NT2/D1 (cell line): ENCODE measurements around the gene THOC5.

Source experiments
- DNase-seq: peaks from one replicate; pipeline ENCODE4 v3.0.0-alpha.2; 2011; ENCODE audit warnings: low read depth, low spot score
- H3K27me3 ChIP-seq: 2 replicates; pipeline ENCODE4 v1.6.0; 2011; ENCODE audit warnings: mild to moderate bottlenecking; ENCODE audit not compliant: insufficient read length, insufficient read depth
- H3K36me3 ChIP-seq: 2 replicates; pipeline ENCODE4 v1.6.1; 2011; ENCODE audit warnings: mild to moderate bottlenecking, low read length, mixed read lengths; ENCODE audit not compliant: insufficient read depth, insufficient read length
- H3K4me1 ChIP-seq: 2 replicates; pipeline ENCODE4 v1.5.1; 2011; ENCODE audit not compliant: insufficient read depth, insufficient read length
- H3K4me3 ChIP-seq: 2 replicates; pipeline ENCODE4 v1.5.1; 2011; ENCODE audit warnings: low read depth; ENCODE audit not compliant: insufficient read length
- H3K9ac ChIP-seq: 2 replicates; pipeline ENCODE4 v1.6.0; 2011; ENCODE audit warnings: low read depth; ENCODE audit not compliant: insufficient read length
- H3K9me3 ChIP-seq: 2 replicates; pipeline ENCODE4 v1.5.1; 2011; ENCODE audit warnings: mild to moderate bottlenecking, low read length; ENCODE audit not compliant: insufficient read depth
- SUZ12 ChIP-seq: IDR thresholded peaks from 2 replicates; pipeline ENCODE4 v1.6.1; 2011; ENCODE audit not compliant: insufficient read length, insufficient read depth; ENCODE audit errors: extremely low read depth
- YY1 ChIP-seq: IDR thresholded peaks from 2 replicates; pipeline ENCODE4 v1.6.1; 2011; ENCODE audit not compliant: insufficient read length, insufficient read depth
- ZNF274 ChIP-seq: IDR thresholded peaks from 2 replicates; pipeline ENCODE4 v1.6.1; 2011; ENCODE audit warnings: mild to moderate bottlenecking, low read depth, low read length

Gene THOC5

DNA sequence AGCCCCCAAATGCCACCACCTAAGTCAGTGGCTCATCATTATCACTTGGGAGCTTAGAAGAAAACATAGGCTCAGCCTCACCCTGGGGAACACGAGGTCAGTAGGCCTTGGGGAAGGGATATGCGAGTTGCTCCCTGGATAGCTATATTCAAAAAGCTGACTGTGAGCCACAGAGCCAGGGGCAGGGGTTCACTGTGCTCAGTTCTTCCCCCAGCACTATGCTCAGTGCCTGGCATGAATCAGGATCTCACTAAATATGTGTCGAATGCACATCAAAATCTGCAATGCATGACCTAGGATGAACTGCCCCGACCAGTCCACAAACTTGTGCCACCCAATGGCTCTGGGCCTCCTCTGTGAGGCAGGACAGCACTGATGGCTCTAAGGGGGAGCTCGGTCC, 35.1 kb downstream of the THOC5 start:
- DNase-seq = no peak
- H3K36me3 ChIP-seq = peaks cover 73% of the 10 kb centered on the region
- TF ChIP-seq YY1 = no peak
- no peak for TF ChIP-seq SUZ12
- no peak for TF ChIP-seq ZNF274
- H3K4me1 ChIP-seq = no peaks in the 10 kb centered on the region
- H3K9ac ChIP-seq = no peak overlapping the region
- H3K9me3 ChIP-seq = no peaks in the 10 kb centered on the region
- no peak overlapping the region for H3K4me3 ChIP-seq
- no peaks in the 10 kb centered on the region for H3K27me3 ChIP-seq

DNA sequence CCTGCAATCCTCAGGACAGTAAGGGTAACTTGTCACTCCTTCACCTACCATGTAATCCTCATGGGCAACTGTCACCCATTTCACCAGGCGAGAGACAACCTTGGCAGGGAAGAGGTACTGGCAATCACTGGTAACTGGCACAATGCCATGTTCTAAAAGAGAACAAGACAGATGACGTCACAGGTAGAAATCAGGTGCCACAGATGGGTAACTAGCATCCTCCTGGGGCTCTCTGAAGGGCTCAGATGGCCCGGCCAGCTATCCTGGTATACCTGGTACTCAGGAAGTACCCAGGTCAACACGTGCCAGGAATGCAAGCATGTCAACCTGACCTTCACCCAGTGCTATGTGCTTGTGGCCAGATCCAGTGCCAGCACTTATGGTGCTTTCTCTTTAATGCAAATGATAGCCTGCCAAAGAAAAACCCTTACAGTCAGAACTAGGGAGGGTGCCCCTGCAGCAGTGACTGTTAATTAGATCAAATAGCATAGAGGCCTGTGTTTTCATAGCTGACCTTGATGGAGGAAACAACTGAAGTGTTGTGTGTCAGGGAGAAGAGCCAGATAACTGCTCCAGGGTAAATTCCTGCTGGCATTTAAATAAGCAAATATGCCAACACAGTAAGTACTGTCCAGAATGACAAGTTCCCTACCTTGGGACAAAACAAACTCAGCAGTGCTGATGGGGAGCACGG, 36.2 kb downstream of the THOC5 start:
- no peak for TF ChIP-seq SUZ12
- TF ChIP-seq ZNF274 = no peak
- no peak for TF ChIP-seq YY1
- Histone ChIP-seq H3K9me3 (no peaks in the 10 kb centered on the region), H3K4me3 (no peak overlapping the region), H3K9ac (no peak overlapping the region), H3K36me3 (peaks cover 74% of the 10 kb centered on the region), H3K4me1 (no peaks in the 10 kb centered on the region), H3K27me3 (no peaks in the 10 kb centered on the region)
- DNase-seq = no peak

DNA sequence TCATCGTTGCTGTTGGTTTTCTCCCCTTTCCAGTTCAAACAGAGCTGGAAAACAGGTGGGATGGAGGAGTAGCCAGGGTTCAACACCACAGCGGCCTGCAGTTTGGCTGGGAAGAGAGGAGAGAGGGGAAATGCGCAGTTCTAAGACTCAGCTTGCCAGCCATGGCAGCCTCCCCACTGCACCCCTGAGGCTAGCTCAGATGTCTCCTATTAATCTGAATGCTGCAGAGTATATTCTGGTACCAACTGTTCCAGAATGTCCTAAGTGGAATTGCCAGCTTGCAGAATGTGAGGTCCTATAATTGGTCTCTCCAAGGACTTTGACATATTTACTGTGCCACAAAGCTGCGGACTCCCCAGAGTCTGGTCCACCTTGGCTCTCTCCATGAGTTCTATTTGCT, 41.5 kb downstream of the THOC5 start:
- no peak overlapping the region for H3K9ac ChIP-seq
- TF ChIP-seq ZNF274 (no peak), SUZ12 (no peak), YY1 (no peak)
- H3K4me1 ChIP-seq = no peaks in the 10 kb centered on the region
- no peak for DNase-seq
- no peaks in the 10 kb centered on the region for H3K27me3 ChIP-seq
- H3K36me3 ChIP-seq = peaks cover 73% of the 10 kb centered on the region
- no peak overlapping the region for H3K4me3 ChIP-seq
- no peaks in the 10 kb centered on the region for H3K9me3 ChIP-seq

DNA sequence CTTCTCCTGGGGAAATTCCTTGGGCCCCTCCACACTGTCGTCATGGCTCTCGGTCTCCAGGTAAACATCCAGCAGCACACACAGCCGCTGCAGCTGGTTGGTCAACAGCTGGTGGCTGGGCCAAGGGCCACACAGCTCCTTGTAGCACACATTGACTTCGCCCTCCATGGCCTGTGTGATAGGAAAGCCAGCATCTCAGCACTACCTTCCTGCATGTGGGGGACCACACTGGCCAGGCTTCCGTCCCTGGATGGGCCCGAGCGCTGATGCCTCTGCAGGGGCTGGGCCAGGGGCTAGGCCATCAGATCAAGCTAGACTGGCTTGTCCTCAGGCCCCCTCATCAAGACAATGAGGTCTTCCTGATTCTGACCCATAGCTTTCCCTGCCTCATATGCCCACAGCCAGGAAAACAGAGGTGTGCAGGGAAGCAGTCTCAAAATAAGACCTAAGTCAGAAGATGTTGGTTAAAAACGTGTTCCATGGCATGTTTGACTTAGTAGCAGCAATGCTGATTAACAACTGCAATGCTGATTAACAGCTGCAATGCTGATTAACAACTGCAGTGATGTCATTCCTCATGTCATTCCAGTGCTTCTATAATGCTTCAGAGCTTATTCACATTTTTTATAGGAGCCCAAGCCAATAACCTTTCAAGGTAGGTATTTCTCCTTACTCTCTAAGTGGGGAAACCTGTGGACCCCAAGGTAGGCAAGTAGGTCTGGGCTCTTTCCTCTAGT, 42.3 kb downstream of the THOC5 start:
- Histone ChIP-seq H3K4me3 (no peak overlapping the region), H3K9ac (no peak overlapping the region), H3K27me3 (no peaks in the 10 kb centered on the region), H3K9me3 (no peaks in the 10 kb centered on the region), H3K36me3 (peaks cover 73% of the 10 kb centered on the region), H3K4me1 (no peaks in the 10 kb centered on the region)
- DNase-seq = no peak
- TF ChIP-seq SUZ12 (no peak), ZNF274 (no peak), YY1 (no peak)

DNA sequence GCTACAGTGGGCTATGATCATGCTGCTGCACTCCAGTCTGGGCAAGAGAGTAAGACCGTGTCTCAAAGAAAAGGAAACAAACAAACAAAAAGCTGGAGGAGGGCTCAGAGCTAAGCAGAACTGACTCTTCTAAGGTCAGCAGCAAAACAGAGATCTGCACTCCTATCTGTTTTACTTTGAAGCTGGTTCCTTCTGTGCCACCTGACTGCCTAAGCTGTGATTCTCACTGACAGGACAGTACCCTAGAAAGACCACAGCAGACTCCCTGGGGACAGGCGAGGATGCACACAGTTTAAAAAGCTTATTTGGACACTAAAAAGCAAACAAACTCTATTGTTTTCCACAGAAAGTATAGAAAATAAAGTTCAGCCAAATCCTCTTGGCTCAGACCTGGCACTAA, 43.0 kb downstream of the THOC5 start:
- no peak for DNase-seq
- Histone ChIP-seq H3K27me3 (no peaks in the 10 kb centered on the region), H3K9ac (no peak overlapping the region), H3K9me3 (no peaks in the 10 kb centered on the region), H3K4me3 (no peak overlapping the region), H3K4me1 (no peaks in the 10 kb centered on the region), H3K36me3 (peaks cover 70% of the 10 kb centered on the region)
- TF ChIP-seq YY1 (no peak), SUZ12 (no peak), ZNF274 (no peak)

DNA sequence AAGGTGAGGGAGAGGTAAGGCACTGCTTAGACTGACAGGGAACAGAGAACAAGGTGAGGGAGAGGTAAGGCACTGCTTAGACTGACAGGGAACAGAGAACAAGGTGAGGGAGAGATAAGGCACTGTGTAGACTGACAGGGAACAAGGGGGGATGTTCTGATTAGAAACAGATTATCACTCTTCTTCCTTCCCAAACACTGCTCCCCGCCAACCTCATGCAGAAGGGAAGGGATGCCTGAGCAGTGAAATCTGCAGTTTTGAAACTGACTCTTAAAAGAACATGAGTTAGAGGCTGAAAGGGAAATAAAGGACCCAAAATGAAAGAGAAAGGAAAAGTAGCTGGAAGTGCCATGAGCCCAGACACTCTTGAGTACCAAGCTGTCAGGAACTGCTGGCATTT, 43.7 kb downstream of the THOC5 start:
- Histone ChIP-seq H3K27me3 (no peaks in the 10 kb centered on the region), H3K9ac (no peak overlapping the region), H3K4me3 (no peak overlapping the region), H3K9me3 (no peaks in the 10 kb centered on the region), H3K36me3 (peaks cover 66% of the 10 kb centered on the region), H3K4me1 (no peaks in the 10 kb centered on the region)
- TF ChIP-seq SUZ12 (no peak), ZNF274 (no peak), YY1 (no peak)
- no peak for DNase-seq

DNA sequence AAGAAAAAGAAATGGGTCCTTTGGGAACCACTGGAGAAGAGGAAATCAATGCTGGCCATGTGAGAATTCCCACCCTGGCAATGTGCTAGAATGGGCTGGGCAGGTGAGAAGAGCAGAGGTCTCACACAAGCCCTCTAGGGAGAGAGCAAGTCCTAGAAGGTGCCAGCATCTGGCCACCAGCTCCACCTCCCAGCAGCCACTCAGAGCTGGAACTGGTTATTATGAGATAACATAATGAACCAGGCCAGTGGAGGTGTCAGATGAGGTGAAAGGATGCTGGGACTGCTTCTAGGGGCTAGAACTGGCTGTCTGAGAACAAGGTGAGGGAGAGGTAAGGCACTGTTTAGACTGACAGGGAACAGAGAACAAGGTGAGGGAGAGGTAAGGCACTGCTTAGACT, 44.3 kb downstream of the THOC5 start:
- TF ChIP-seq SUZ12 (no peak), YY1 (no peak), ZNF274 (no peak)
- no peaks in the 10 kb centered on the region for H3K4me1 ChIP-seq
- no peak for DNase-seq
- no peak overlapping the region for H3K4me3 ChIP-seq
- no peaks in the 10 kb centered on the region for H3K9me3 ChIP-seq
- H3K36me3 ChIP-seq = peaks cover 66% of the 10 kb centered on the region
- H3K9ac ChIP-seq = no peak overlapping the region
- no peaks in the 10 kb centered on the region for H3K27me3 ChIP-seq
